Small intestine (tissue), 7 donors: ENCODE results near the gene MDH1. TPM values are rescaled to one million over a fixed set of nuclear protein-coding genes. Genes with fewer than 3 reads are reported as not detected.

Source experiments
- DNase-seq, 2 donors: peaks; one replicate each; pipeline versions ENCODE4 v3.0.0 to v3.0.0-alpha.2; 2013
- FAIRE-seq: peaks from 2 replicates; lab custom pipeline; 2012; peaks lifted over from hg19 to GRCh38; lab: Jason Lieb, UNC
- H3K27ac ChIP-seq, 3 donors: one replicate each; pipeline ENCODE4 v1.5.1; 2013; ENCODE audit warnings: low read length in 2 of 3, mild to moderate bottlenecking in 2 of 3, control low read depth in 1 of 3, inconsistent platforms in 1 of 3, low read depth in 1 of 3, moderate library complexity in 1 of 3
- H3K27me3 ChIP-seq, 3 donors: one replicate each; pipeline ENCODE4 v1.6.1; 2013; ENCODE audit warnings: low read length in 3 of 3, inconsistent platforms in 1 of 3; ENCODE audit not compliant: control insufficient read depth in 3 of 3, insufficient read depth in 3 of 3
- H3K36me3 ChIP-seq, 3 donors: one replicate each; pipeline ENCODE4 v1.6.1; 2013; ENCODE audit warnings: low read length in 3 of 3, inconsistent platforms in 1 of 3, low read depth in 1 of 3, mild to moderate bottlenecking in 1 of 3, moderate library complexity in 1 of 3; ENCODE audit not compliant: control insufficient read depth in 3 of 3, insufficient read depth in 2 of 3
- H3K4me1 ChIP-seq, 3 donors: one replicate each; pipeline ENCODE4 v1.6.1; 2013; ENCODE audit warnings: low read length in 2 of 3, inconsistent platforms in 1 of 3, low read depth in 1 of 3, mild to moderate bottlenecking in 1 of 3, moderate library complexity in 1 of 3; ENCODE audit not compliant: control insufficient read depth in 3 of 3, insufficient read depth in 2 of 3
- H3K4me3 ChIP-seq, 3 donors: one replicate each; pipeline ENCODE4 v1.5.1; 2013; ENCODE audit warnings: low read length in 3 of 3, control low read depth in 1 of 3, inconsistent platforms in 1 of 3, low read depth in 1 of 3, mild to moderate bottlenecking in 1 of 3, moderate library complexity in 1 of 3
- H3K9me3 ChIP-seq, 2 donors: one replicate each; pipeline ENCODE4 v1.6.1; 2013; ENCODE audit warnings: low read depth in 1 of 2, low read length in 1 of 2; ENCODE audit not compliant: control insufficient read depth in 2 of 2, insufficient read depth in 1 of 2
- WGBS, 3 donors: extraction: QIAGEN DNeasy Blood & Tissue Kit; methylation state at CpG; one replicate each; pipeline ENCODE4 v1.1.7; 2013; 5-methylcytosine and 5-hydroxymethylcytosine counted together
- polyA plus RNA-seq, 4 donors: library from polyadenylated mRNA; stranded (reverse) in 3 of 4; unstranded in 1 of 4; fragments of 200-250 nt in 3 of 4; fragments of 120-200 nt in 1 of 4; gene quantifications; one replicate each; pipeline versions ENCODE4 v1.2.1 to v1.2.3, GENCODE V29; 2013
- donor health status: healthy with polysubstance abuse.
- donor health status: control.
- donor health status: control.
- donor health status: Bipolar disorder and iron deficiency.
- donor health status: healthy.

Gene MDH1
- polyA plus RNA-seq, 4 donors: 181 to 401 (median 242) TPM

DNA sequence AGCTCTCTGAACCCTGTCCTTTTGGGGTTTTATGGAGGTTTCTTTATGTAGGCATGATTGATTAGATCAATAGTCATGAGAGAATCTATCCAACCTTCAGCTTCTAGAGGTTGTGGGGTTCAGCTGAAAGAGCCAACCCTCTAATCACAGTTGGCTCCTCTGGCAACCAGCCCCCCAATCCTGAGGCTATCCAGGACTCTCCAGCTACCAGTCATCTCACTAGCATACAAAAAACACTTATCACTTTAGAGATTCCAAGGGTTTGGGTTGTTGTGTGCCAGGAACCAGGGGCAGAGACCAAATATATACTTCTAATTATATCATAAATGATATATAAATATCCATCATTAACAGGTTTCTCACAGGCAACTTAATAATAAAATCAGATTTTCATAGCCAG, 12.2 kb upstream of the MDH1 start:
- no peak for DNase-seq
- no peak overlapping the region for H3K4me3 ChIP-seq

DNA sequence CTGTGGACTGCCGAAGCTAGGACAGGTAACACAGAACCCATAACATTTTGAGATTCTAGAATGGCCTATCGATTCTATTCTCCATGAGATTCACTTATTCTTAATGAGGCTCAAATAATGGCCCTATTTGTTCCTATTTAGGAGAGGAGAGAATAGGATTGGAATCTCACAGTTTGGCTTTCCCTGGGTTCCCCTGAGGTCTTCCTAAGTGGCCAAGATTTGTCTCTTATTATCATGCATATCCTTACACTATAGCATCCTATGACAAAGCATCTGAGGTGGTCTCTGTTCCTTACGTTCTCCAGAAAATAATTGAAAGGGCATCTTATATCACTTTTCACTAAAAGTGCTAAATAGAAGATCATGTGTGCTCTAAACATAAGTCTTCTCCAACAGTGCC, 10.0 kb upstream of the MDH1 start:
- no peaks in the 10 kb centered on the region for H3K36me3 ChIP-seq
- H3K9me3 ChIP-seq: peaks cover 0 to 3% of the 10 kb centered on the region in 2 donors
- DNase-seq: no peak
- H3K27me3 ChIP-seq: no peaks in the 10 kb centered on the region
- H3K4me1 ChIP-seq: no peaks in the 10 kb centered on the region
- 97 to 99% (median 98%) methylated on average over 3 of the region's 3 CpGs for WGBS, 3 donors
- no peak overlapping the region for H3K27ac ChIP-seq
- no peak for FAIRE-seq
- no peak overlapping the region for H3K4me3 ChIP-seq

More for the DNA sequence above, 12.2 kb upstream of the MDH1 start:
- no peaks in the 10 kb centered on the region for H3K36me3 ChIP-seq
- H3K9me3 ChIP-seq: peaks cover 0 to 6% of the 10 kb centered on the region in 2 donors
- no peak overlapping the region for H3K27ac ChIP-seq
- H3K27me3 ChIP-seq: no peaks in the 10 kb centered on the region
- H3K4me1 ChIP-seq: no peaks in the 10 kb centered on the region
- no peak for FAIRE-seq

DNA sequence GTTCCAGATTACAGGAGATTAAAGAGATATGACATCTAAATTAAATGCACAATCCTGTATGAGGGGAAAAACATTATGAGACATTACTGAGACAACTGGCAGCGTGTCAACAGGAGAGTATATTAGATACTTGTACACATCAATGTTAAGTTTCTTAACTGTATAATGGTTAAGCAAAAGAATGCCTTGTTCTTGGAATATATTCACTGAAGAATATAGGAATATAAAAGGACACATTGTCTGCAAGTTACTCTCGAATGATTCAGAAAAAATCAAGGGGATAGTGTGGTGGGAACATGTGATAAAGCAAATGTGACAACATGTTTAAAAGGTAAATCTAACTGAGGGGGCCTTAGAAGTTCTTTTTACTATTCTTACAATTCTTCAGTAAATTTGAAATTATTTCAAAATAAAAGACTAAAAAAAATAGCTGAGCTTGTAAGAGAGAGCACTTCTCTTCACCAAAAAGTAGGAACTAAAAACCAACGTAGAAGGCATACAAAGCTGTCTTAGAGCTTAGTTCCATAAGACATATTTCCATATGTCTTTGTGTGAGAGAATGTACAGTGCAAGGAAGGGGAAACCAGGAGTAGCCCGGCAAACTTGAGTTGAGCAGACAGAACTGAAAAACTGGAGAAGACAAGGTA, 8.0 kb upstream of the MDH1 start:
- Histone ChIP-seq H3K4me3 (no peak overlapping the region), H3K27me3 (no peaks in the 10 kb centered on the region), H3K4me1 (no peaks in the 10 kb centered on the region), H3K36me3 (no peaks in the 10 kb centered on the region), H3K9me3 (no peaks in the 10 kb centered on the region), H3K27ac (no peak overlapping the region)
- WGBS, 3 donors: 82 to 84% (median 84%) methylated on average over 4 of the region's 4 CpGs
- no peak for FAIRE-seq
- no peak for DNase-seq

DNA sequence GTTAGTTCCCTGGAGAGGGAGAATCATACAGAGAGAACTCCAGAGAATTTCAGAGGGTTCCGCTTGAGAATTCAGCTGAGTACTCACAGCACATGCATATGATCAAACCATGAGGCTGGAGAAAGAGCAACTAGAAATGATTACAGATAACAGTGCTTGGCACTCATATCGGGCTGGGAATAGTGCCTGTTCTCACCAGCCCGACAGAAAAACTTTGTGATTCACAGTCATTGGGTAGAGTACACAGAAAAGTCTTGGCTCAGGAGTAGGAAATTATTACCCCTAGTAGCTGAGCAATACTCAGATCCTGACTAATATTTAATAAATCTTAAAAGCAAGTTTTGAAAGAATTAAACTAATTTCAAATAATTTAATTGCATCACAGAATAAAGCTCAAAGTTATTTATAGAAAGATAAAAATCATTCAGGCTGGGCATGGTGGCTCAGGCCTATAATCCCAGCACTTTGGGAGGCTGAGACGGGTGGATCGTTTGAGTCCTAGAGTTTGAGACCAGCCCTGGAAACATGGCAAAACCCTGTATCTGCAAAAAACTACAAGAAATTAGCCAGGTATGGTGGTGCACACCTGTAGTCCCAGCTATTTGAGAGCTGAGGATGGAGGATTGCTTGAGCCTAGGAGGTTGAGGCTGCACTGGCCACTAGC, 7.3 kb upstream of the MDH1 start:
- no peak for FAIRE-seq
- Histone ChIP-seq H3K27ac (no peak overlapping the region), H3K4me1 (no peaks in the 10 kb centered on the region)

DNA sequence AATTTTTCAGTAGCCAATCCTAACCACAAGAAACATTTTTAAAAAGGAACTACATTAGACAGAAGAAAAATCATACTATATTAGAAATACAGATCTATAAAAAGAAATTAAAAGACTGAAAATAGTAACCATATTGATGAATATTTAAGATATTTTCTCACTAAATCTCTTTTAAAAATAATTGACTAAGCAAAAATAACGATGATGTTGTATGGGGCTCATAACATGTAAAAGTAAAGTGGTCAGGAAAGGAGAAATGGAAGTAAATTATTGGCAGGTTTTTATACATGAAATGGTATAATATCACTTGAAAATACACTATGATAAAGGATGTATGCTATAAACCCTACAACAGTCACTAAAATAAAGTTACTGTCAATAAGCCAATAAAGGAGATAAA, 5.9 kb upstream of the MDH1 start:
- Histone ChIP-seq H3K36me3 (no peaks in the 10 kb centered on the region), H3K27me3 (no peaks in the 10 kb centered on the region), H3K9me3 (no peaks in the 10 kb centered on the region), H3K4me3 (no peak overlapping the region), H3K27ac (no peak overlapping the region), H3K4me1 (peaks cover 0 to 2% (median 0%) of the 10 kb centered on the region in 3 donors)
- DNase-seq (no peak), FAIRE-seq (peak; percentile 30)
- 89 to 96% (median 94%) methylated on average over 1 of the region's 1 CpG for WGBS, 3 donors

More for the DNA sequence above, 7.3 kb upstream of the MDH1 start:
- no peaks in the 10 kb centered on the region for H3K27me3 ChIP-seq
- no peaks in the 10 kb centered on the region for H3K9me3 ChIP-seq
- WGBS, 3 donors: 69 to 81% (median 71%) methylated on average over 5 of the region's 5 CpGs
- no peak overlapping the region for H3K4me3 ChIP-seq
- no peaks in the 10 kb centered on the region for H3K36me3 ChIP-seq
- DNase-seq: no peak

DNA sequence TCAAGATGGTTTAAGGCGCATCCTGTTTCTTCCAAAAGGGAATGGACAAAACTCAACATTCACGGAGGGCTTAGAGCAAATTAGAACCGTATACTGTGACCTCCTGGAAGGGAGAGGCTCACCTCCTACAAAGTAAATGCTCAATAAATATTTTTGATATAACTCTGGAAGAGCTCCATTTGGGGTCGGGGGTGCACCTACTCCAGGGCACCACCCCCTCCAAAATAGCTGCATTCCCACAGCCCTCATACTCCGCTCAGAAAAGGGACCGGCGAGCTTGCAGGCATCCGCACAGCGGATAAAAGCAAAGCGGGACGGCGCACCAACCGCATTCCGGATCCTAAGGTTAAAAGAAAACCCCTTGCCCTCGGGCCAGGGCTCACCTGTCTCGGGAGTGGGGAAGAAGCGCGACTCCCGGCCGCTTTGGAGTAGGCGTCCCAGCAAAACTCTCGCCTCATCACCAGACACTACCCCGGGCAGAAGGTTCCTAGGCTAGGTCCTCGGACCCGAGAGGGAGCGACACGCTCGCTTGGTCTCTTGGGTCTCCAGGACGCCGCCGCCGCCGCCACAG, 864 bp upstream of the MDH1 start:
- WGBS, 3 donors: 0 to 1% (median 0%) methylated on average over 32 to 33 of the region's 33 CpGs
- DNase-seq (peak in 1 of 2 donors; percentile 27), FAIRE-seq (no peak)
- H3K27me3 ChIP-seq: no peaks in the 10 kb centered on the region
- no peaks in the 10 kb centered on the region for H3K9me3 ChIP-seq
- H3K36me3 ChIP-seq: peaks cover 0 to 2% (median 0%) of the 10 kb centered on the region in 3 donors
- H3K27ac ChIP-seq: peak overlapping the region; percentile 47 to 91 (median 87)
- peak overlapping the region; percentile 64 to 98 (median 72) for H3K4me3 ChIP-seq
- H3K4me1 ChIP-seq: peaks cover 2 to 24% (median 8%) of the 10 kb centered on the region in 3 donors

DNA sequence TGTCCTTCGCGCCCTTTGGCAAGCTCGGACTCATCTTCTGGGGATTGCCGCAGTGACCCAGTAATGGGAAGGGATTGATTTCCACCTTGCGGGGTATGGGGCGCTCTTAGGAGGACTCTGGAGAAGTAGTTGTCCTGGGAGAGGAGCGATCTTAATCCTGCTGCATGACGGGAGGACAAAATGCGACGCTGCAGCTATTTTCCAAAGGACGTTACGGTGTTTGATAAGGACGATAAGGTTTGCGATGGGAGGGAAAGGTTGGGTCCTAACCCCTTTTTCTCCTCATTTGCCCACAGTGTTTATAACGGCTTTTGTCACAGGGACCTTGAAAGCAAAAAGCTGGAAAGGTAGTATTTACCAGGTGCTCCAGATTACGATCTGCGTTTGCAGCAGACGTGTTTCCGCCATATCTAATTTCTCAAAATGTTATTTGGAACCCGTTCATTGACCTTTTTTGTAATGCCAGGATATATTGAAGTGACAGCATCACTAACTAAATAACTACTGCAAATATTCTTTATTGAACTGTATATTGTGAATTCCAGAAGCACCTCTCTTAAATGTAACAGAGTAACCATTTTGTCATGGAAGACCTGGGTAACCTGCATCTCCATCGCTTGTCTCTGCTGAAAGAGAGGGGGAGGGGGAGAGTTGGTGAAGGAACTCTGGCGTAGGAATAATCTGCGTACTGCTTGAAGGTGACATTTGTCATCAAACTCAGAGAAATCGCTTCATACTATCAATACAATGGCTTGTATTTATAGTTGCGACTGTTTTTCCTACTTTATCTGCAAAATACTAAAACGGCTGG, 590 bp downstream of the MDH1 start:
- 5 to 7% (median 6%) methylated on average over 26 of the region's 26 CpGs for WGBS, 3 donors
- FAIRE-seq (no peak), DNase-seq (no peak)
- H3K4me3 ChIP-seq: peak overlapping the region; percentile 46 to 98 (median 93)
- peak overlapping the region; percentile 69 to 91 (median 87) for H3K27ac ChIP-seq
- H3K27me3 ChIP-seq: no peaks in the 10 kb centered on the region
- H3K36me3 ChIP-seq: peaks cover 0 to 6% (median 0%) of the 10 kb centered on the region in 3 donors
- no peaks in the 10 kb centered on the region for H3K9me3 ChIP-seq
- H3K4me1 ChIP-seq: peaks cover 2 to 24% (median 8%) of the 10 kb centered on the region in 3 donors
